Nephron progenitor cell (in vitro differentiated cells): ENCODE results near the gene PDZD2.

Experiments
- DNase-seq: peaks from one replicate; pipeline ENCODE4 v3.0.0; 2021
- H3K27ac Mint-ChIP-seq: 2 replicates; pipeline ENCODE4 v1.8.0; 2021; ENCODE audit warnings: mild to moderate bottlenecking, moderate library complexity, mixed read lengths
- H3K27me3 Mint-ChIP-seq: 2 replicates; pipeline ENCODE4 v1.8.0; 2021; ENCODE audit warnings: mild to moderate bottlenecking, low read depth, mixed read lengths; ENCODE audit not compliant: poor library complexity
- H3K36me3 Mint-ChIP-seq: 2 replicates; pipeline ENCODE4 v1.8.0; 2021; ENCODE audit warnings: low read depth, mixed read lengths
- H3K4me1 Mint-ChIP-seq: 2 replicates; pipeline ENCODE4 v1.8.0; 2021; ENCODE audit warnings: mixed read lengths
- H3K4me3 Mint-ChIP-seq: 2 replicates; pipeline ENCODE4 v1.8.0; 2021; ENCODE audit warnings: mild to moderate bottlenecking, moderate library complexity, mixed read lengths
- H3K9me3 Mint-ChIP-seq: 2 replicates; pipeline ENCODE4 v1.8.0; 2021; ENCODE audit warnings: mild to moderate bottlenecking, moderate library complexity, mixed read lengths
- CTCF ChIP-seq: fragments of 200-600 bp; sonication (generic); IDR thresholded peaks from 2 replicates; pipeline ENCODE4 v1.5.0; 2021; ENCODE audit warnings: antibody characterized with exemption

The PDZD2 gene

GRCh38 chr5:31944684-31945445, 305.9 kb downstream of the PDZD2 start:
- no peak overlapping the region for H3K4me3 Mint-ChIP-seq
- TF ChIP-seq CTCF, result no peak
- no peak overlapping the region for H3K27ac Mint-ChIP-seq
- H3K36me3 Mint-ChIP-seq, result no peaks in the 10 kb centered on the region
- H3K9me3 Mint-ChIP-seq, result no peaks in the 10 kb centered on the region
- H3K27me3 Mint-ChIP-seq, result peaks cover 3% of the 10 kb centered on the region
- no peak for DNase-seq
- peaks cover 17% of the 10 kb centered on the region for H3K4me1 Mint-ChIP-seq

GRCh38 chr5:31948006-31948405, 309.1 kb downstream of the PDZD2 start:
- Mint-ChIP-seq H3K4me3 (no peak overlapping the region), H3K36me3 (no peaks in the 10 kb centered on the region), H3K4me1 (no peaks in the 10 kb centered on the region), H3K27me3 (peaks cover 8% of the 10 kb centered on the region), H3K9me3 (peaks cover 15% of the 10 kb centered on the region), H3K27ac (no peak overlapping the region)
- TF ChIP-seq CTCF, result no peak
- DNase-seq, result no peak

- peaks cover 15% of the 10 kb centered on the region for H3K9me3 Mint-ChIP-seq
- H3K27ac Mint-ChIP-seq, result no peak overlapping the region
- peaks cover 6% of the 10 kb centered on the region for H3K27me3 Mint-ChIP-seq
- H3K4me1 Mint-ChIP-seq, result no peaks in the 10 kb centered on the region
- DNase-seq, result no peak
- H3K4me3 Mint-ChIP-seq, result no peak overlapping the region
- TF ChIP-seq CTCF, result no peak
- no peaks in the 10 kb centered on the region for H3K36me3 Mint-ChIP-seq
Observed at GRCh38 chr5:31952067-31952466, 313.1 kb downstream of the PDZD2 start.

GRCh38 chr5:31954091-31954490, 315.2 kb downstream of the PDZD2 start:
- Mint-ChIP-seq H3K36me3 (no peaks in the 10 kb centered on the region), H3K9me3 (peaks cover 15% of the 10 kb centered on the region), H3K4me3 (no peak overlapping the region), H3K27me3 (peaks cover 6% of the 10 kb centered on the region), H3K4me1 (no peaks in the 10 kb centered on the region), H3K27ac (no peak overlapping the region)
- TF ChIP-seq CTCF, result no peak
- DNase-seq, result no peak

- peaks cover 3% of the 10 kb centered on the region for H3K4me1 Mint-ChIP-seq
- no peaks in the 10 kb centered on the region for H3K9me3 Mint-ChIP-seq
- no peaks in the 10 kb centered on the region for H3K36me3 Mint-ChIP-seq
- H3K4me3 Mint-ChIP-seq, result no peak overlapping the region
- no peak for TF ChIP-seq CTCF
- H3K27me3 Mint-ChIP-seq, result peaks cover 14% of the 10 kb centered on the region
- no peak overlapping the region for H3K27ac Mint-ChIP-seq
- DNase-seq, result no peak
Observed at GRCh38 chr5:31957151-31957550, 318.2 kb downstream of the PDZD2 start.

GRCh38 chr5:31962351-31962751, 323.4 kb downstream of the PDZD2 start:
- DNase-seq, result no peak
- peak overlapping the region; percentile 18 for H3K27ac Mint-ChIP-seq
- H3K4me1 Mint-ChIP-seq, result peaks cover 31% of the 10 kb centered on the region
- TF ChIP-seq CTCF, result no peak
- no peaks in the 10 kb centered on the region for H3K9me3 Mint-ChIP-seq
- no peaks in the 10 kb centered on the region for H3K36me3 Mint-ChIP-seq
- peaks cover 15% of the 10 kb centered on the region for H3K27me3 Mint-ChIP-seq
- H3K4me3 Mint-ChIP-seq, result no peak overlapping the region
